ENCODE data around the gene ALDH1A1. TPM values are rescaled to one million over a fixed set of nuclear protein-coding genes. Genes with fewer than 3 reads are reported as not detected.

The ALDH1A1 gene
- polyA plus RNA-seq, 1 donor (not counting 4 experiments of a cell fraction or from before 2014, with no cell fraction given): 0.08 TPM

DNA sequence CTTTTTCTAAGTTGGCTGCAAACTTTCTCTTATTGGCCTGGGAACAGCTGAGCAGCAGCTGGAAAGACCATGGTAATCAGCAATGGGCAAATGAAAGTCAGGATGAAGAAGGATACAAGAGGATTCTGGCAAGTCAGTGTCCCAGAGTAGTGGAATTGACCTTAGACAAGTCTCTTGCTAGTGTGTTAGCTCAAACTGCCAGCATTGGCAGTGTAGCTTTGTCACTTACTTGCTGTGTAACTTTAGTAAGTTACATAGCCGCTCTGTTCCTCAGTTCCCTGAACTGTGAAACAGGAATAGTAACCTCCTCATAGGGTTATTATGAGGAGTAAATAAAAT lies 3.6 kb downstream of the ALDH1A1 start:
- H3K4me2 ChIP-seq (ENCODE audit: control insufficient read depth, extremely low read depth, insufficient read depth, low read depth, low read length): no peak overlapping the region
- H3K9ac ChIP-seq (ENCODE audit: control insufficient read depth, extremely low read depth, insufficient read depth, low read length): no peak overlapping the region
- H3K36me3 ChIP-seq (ENCODE audit: control insufficient read depth in 2 of 2, extremely low read depth in 1 of 2, insufficient read depth in 2 of 2, low read length in 2 of 2): no peaks in the 10 kb centered on the region
- FAIRE-seq: no peak
- no peaks in the 10 kb centered on the region for H3K9me1 ChIP-seq (ENCODE audit: control insufficient read depth, extremely low read depth, insufficient read depth, low read length)
- no peak for DNase-seq (ENCODE audit: low read depth, low spot score)
- TF ChIP-seq, protein P1, sequence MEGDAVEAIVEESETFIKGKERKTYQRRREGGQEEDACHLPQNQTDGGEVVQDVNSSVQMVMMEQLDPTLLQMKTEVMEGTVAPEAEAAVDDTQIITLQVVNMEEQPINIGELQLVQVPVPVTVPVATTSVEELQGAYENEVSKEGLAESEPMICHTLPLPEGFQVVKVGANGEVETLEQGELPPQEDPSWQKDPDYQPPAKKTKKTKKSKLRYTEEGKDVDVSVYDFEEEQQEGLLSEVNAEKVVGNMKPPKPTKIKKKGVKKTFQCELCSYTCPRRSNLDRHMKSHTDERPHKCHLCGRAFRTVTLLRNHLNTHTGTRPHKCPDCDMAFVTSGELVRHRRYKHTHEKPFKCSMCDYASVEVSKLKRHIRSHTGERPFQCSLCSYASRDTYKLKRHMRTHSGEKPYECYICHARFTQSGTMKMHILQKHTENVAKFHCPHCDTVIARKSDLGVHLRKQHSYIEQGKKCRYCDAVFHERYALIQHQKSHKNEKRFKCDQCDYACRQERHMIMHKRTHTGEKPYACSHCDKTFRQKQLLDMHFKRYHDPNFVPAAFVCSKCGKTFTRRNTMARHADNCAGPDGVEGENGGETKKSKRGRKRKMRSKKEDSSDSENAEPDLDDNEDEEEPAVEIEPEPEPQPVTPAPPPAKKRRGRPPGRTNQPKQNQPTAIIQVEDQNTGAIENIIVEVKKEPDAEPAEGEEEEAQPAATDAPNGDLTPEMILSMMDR (optimal IDR thresholded peaks at IDR 0.05 in 1 of 3, IDR thresholded peaks at IDR 0.05 in 1 of 3, conservative IDR thresholded peaks at IDR 0.05 in 1 of 3; ENCODE audit: extremely low read depth in 1 of 3, insufficient read depth in 2 of 3, low read length in 3 of 3): no peak
- no peak for TF ChIP-seq EZH2 (IDR thresholded peaks at IDR 0.05; ENCODE audit: low read length)
- no peak overlapping the region for H3K27ac ChIP-seq (ENCODE audit: control insufficient read depth, insufficient read depth, low read length)
- no peak overlapping the region for H2AFZ ChIP-seq (ENCODE audit: control insufficient read depth, low read length)
- H4K20me1 ChIP-seq (ENCODE audit: control insufficient read depth, extremely low read depth, insufficient read depth, low read length): no peaks in the 10 kb centered on the region
- H3K79me2 ChIP-seq (ENCODE audit: control insufficient read depth, insufficient read depth, low read length): no peaks in the 10 kb centered on the region
- H3K4me1 ChIP-seq (ENCODE audit: control insufficient read depth, extremely low read depth, insufficient read depth, low read length): no peaks in the 10 kb centered on the region
- dilution Hi-C loops (cut with MboI; ENCODE audit: extremely low pct_ligation_motif_present, low sequenced_read_pairs): no loop called here
- H3K9me3 ChIP-seq (ENCODE audit: control insufficient read depth, low read depth, low read length): no peaks in the 10 kb centered on the region
- H3K27me3 ChIP-seq (ENCODE audit: control insufficient read depth, extremely low read depth, insufficient read depth, low read length): peaks cover 7% of the 10 kb centered on the region
- H3K4me3 ChIP-seq (ENCODE audit: control insufficient read depth in 2 of 3, extremely low read depth in 1 of 3, insufficient read depth in 2 of 3, low read depth in 1 of 3, low read length in 3 of 3): no peak overlapping the region

DNA sequence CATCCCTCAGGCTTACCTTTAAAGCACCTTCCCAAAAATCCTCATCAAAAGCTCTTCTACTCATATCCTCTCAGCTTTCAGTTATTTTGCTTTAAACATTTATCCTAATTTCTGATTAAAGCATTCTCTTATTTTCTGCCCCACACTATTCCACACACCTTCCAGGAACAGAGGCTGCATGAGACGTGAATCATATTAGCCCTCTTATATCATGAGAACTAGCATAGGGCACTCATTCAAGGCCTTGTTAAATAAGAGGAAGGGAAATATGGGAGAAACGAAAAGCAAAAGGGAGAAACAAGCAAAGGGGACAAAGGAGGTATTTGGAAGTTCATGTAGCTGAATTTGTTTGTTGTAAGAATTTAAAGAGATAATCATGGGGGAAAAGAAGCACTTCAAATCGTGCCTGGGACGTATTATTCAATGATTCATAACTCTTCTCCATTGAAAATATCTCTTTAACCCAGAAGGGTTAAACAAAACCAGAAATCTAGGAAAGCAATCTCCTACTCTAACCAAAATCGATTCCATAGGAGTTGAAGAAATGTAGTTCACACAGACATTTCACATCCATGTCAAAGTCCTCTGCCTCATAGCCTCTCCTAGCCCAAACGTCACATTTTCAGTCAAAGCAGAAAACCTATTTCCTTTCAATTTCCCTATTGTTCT lies 4.1 kb downstream of the ALDH1A1 start:
- Histone ChIP-seq H3K4me3 (ENCODE audit: control insufficient read depth in 2 of 3, extremely low read depth in 1 of 3, insufficient read depth in 2 of 3, low read depth in 1 of 3, low read length in 3 of 3) (no peak overlapping the region), H3K36me3 (ENCODE audit: control insufficient read depth in 2 of 2, extremely low read depth in 1 of 2, insufficient read depth in 2 of 2, low read length in 2 of 2) (no peaks in the 10 kb centered on the region), H3K9me3 (ENCODE audit: control insufficient read depth, low read depth, low read length) (no peaks in the 10 kb centered on the region), H3K9me1 (ENCODE audit: control insufficient read depth, extremely low read depth, insufficient read depth, low read length) (no peaks in the 10 kb centered on the region), H3K79me2 (ENCODE audit: control insufficient read depth, insufficient read depth, low read length) (no peaks in the 10 kb centered on the region), H3K9ac (ENCODE audit: control insufficient read depth, extremely low read depth, insufficient read depth, low read length) (no peak overlapping the region), H2AFZ (ENCODE audit: control insufficient read depth, low read length) (no peak overlapping the region), H3K27ac (ENCODE audit: control insufficient read depth, insufficient read depth, low read length) (no peak overlapping the region), H3K4me2 (ENCODE audit: control insufficient read depth, extremely low read depth, insufficient read depth, low read depth, low read length) (no peak overlapping the region), H3K27me3 (ENCODE audit: control insufficient read depth, extremely low read depth, insufficient read depth, low read length) (peaks cover 7% of the 10 kb centered on the region), H3K4me1 (ENCODE audit: control insufficient read depth, extremely low read depth, insufficient read depth, low read length) (no peaks in the 10 kb centered on the region), H4K20me1 (ENCODE audit: control insufficient read depth, extremely low read depth, insufficient read depth, low read length) (no peaks in the 10 kb centered on the region)
- FAIRE-seq: no peak
- TF ChIP-seq, protein P1 (optimal IDR thresholded peaks at IDR 0.05 in 1 of 3, IDR thresholded peaks at IDR 0.05 in 1 of 3, conservative IDR thresholded peaks at IDR 0.05 in 1 of 3; ENCODE audit: extremely low read depth in 1 of 3, insufficient read depth in 2 of 3, low read length in 3 of 3): no peak
- TF ChIP-seq EZH2 (IDR thresholded peaks at IDR 0.05; ENCODE audit: low read length): no peak
- DNase-seq (ENCODE audit: low read depth, low spot score): no peak
- dilution Hi-C loops (cut with MboI; ENCODE audit: extremely low pct_ligation_motif_present, low sequenced_read_pairs): no loop called here
